ENCODE measurements around the gene AP1M1.
"Not testable (repeated sequence)": the region's sequence is repeated elsewhere in the genome, so short reads cannot be mapped to it uniquely, and the experiment has no call there.

AP1M1 gene

GRCh38 chr19:16197622-16198369 lies at the start of gene AP1M1:
TSS of gene AP1M1 (plus strand) at chr19:16197911. CDS start at chr19:16198027, 116 bp downstream.
- DNase-seq (ENCODE audit: low read depth): peak; percentile 93

- DNase-seq (ENCODE audit: low read depth): no peak
Measured at GRCh38 chr19:16148443-16149229, 49.1 kb upstream of the AP1M1 start.

- no peak for DNase-seq (ENCODE audit: low read depth)
Measured at GRCh38 chr19:16153582-16154336, 44.0 kb upstream of the AP1M1 start.

GRCh38 chr19:16154557-16154956 lies 43.2 kb upstream of the AP1M1 start:
- no peak for DNase-seq (ENCODE audit: low read depth)

- no peak for DNase-seq (ENCODE audit: low read depth)
Measured at GRCh38 chr19:16155128-16155527, 42.6 kb upstream of the AP1M1 start.

GRCh38 chr19:16156904-16157303 lies 40.8 kb upstream of the AP1M1 start:
- no peak for DNase-seq (ENCODE audit: low read depth)

GRCh38 chr19:16157601-16158000 lies 40.1 kb upstream of the AP1M1 start:
- DNase-seq (ENCODE audit: low read depth): no peak

GRCh38 chr19:16159655-16160054 lies 38.1 kb upstream of the AP1M1 start:
- no peak for DNase-seq (ENCODE audit: low read depth)

- no peak for DNase-seq (ENCODE audit: low read depth)
Measured at GRCh38 chr19:16160445-16160942, 37.2 kb upstream of the AP1M1 start.

- peak; percentile 85 for DNase-seq (ENCODE audit: low read depth)
Measured at GRCh38 chr19:16160943-16161560, 36.7 kb upstream of the AP1M1 start.

- DNase-seq (ENCODE audit: low read depth): peak; percentile 92
Measured at GRCh38 chr19:16161840-16162239, 35.9 kb upstream of the AP1M1 start.

GRCh38 chr19:16164222-16164890 lies 33.4 kb upstream of the AP1M1 start:
- DNase-seq (ENCODE audit: low read depth): no peak

GRCh38 chr19:16166417-16166816 lies 31.3 kb upstream of the AP1M1 start:
- DNase-seq (ENCODE audit: low read depth): no peak

GRCh38 chr19:16167055-16167454 lies 30.7 kb upstream of the AP1M1 start:
- DNase-seq (ENCODE audit: low read depth): no peak

- DNase-seq (ENCODE audit: low read depth): peak; percentile 79
Measured at GRCh38 chr19:16168465-16169081, 29.1 kb upstream of the AP1M1 start.

- no peak for DNase-seq (ENCODE audit: low read depth)
Measured at GRCh38 chr19:16170134-16170533, 27.6 kb upstream of the AP1M1 start.

GRCh38 chr19:16175954-16176353 lies 21.8 kb upstream of the AP1M1 start:
- no peak for DNase-seq (ENCODE audit: low read depth)

- not testable (repeated sequence) for DNase-seq (ENCODE audit: low read depth)
Measured at GRCh38 chr19:16178866-16179265, 18.8 kb upstream of the AP1M1 start.

- peak; percentile 75 for DNase-seq (ENCODE audit: low read depth)
Measured at GRCh38 chr19:16180611-16181010, 17.1 kb upstream of the AP1M1 start.

GRCh38 chr19:16184665-16185122 lies 13.0 kb upstream of the AP1M1 start:
- no peak for DNase-seq (ENCODE audit: low read depth)
